ENCODE measurements around the gene VRK1.

DNA sequence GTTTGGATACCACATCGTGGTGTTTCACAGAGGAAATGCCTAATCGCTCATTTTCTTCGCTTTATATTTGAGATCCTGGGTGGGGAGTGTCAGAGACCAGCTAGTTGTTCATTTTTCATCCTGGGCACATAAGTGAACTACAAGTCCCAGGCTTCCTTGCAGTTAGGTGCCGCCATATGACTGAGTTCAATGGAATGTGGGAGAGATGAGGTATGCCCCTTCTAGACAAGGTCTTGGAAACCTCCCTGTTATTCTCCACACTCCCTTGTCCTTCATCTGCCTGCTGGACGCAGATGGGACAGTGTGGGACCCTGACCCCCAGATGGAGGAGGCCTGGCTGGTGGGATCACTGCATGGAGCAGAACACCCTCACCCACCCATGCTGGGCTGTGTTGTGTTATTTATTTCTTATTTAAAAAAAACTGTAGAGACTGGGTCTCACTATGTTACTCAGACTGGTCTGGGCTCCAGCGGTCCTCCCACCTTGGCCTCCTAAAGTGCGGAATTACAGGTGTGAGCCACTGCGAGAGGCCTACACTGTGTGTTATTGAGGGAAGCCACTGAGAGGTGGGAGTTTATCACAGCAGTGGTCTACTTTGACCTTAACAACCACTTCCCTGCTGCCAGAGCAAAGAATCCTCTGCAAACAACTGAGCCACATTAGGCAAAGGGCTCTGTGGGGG, 42.9 kb upstream of the VRK1 start:
- TF ChIP-seq RAD21 (conservative IDR thresholded peaks at IDR 0.05 in 1 of 2, IDR thresholded peaks at IDR 0.05 in 1 of 2), result no peak
- no peak for TF ChIP-seq CEBPB (IDR thresholded peaks at IDR 0.05)
- no peak for TF ChIP-seq RCOR1 (IDR thresholded peaks at IDR 0.05; ENCODE audit: low read depth, low read length)
- TF ChIP-seq CBX8 (IDR thresholded peaks at IDR 0.05), result no peak
- TF ChIP-seq, protein P1, sequence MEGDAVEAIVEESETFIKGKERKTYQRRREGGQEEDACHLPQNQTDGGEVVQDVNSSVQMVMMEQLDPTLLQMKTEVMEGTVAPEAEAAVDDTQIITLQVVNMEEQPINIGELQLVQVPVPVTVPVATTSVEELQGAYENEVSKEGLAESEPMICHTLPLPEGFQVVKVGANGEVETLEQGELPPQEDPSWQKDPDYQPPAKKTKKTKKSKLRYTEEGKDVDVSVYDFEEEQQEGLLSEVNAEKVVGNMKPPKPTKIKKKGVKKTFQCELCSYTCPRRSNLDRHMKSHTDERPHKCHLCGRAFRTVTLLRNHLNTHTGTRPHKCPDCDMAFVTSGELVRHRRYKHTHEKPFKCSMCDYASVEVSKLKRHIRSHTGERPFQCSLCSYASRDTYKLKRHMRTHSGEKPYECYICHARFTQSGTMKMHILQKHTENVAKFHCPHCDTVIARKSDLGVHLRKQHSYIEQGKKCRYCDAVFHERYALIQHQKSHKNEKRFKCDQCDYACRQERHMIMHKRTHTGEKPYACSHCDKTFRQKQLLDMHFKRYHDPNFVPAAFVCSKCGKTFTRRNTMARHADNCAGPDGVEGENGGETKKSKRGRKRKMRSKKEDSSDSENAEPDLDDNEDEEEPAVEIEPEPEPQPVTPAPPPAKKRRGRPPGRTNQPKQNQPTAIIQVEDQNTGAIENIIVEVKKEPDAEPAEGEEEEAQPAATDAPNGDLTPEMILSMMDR (IDR thresholded peaks at IDR 0.05), result no peak
- TF ChIP-seq, protein P2, sequence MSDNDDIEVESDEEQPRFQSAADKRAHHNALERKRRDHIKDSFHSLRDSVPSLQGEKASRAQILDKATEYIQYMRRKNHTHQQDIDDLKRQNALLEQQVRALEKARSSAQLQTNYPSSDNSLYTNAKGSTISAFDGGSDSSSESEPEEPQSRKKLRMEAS (IDR thresholded peaks at IDR 0.05), result no peak
- TF ChIP-seq NR3C1 (IDR thresholded peaks at IDR 0.05), result no peak
- TF ChIP-seq, protein P3, sequence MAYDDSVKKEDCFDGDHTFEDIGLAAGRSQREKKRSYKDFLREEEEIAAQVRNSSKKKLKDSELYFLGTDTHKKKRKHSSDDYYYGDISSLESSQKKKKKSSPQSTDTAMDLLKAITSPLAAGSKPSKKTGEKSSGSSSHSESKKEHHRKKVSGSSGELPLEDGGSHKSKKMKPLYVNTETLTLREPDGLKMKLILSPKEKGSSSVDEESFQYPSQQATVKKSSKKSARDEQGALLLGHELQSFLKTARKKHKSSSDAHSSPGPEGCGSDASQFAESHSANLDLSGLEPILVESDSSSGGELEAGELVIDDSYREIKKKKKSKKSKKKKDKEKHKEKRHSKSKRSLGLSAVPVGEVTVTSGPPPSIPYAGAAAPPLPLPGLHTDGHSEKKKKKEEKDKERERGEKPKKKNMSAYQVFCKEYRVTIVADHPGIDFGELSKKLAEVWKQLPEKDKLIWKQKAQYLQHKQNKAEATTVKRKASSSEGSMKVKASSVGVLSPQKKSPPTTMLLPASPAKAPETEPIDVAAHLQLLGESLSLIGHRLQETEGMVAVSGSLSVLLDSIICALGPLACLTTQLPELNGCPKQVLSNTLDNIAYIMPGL (CRISPR knock-in tag; IDR thresholded peaks at IDR 0.05; ENCODE audit: borderline replicate concordance), result no peak
- TF ChIP-seq HOXA7 (CRISPR knock-in tag; IDR thresholded peaks at IDR 0.05), result no peak

Measured in A549 (cell line).